ENCODE results near the gene GAGE10. TPM values are rescaled to one million over a fixed set of nuclear protein-coding genes. Genes with fewer than 3 reads are reported as not detected.

GAGE10 gene
- total RNA-seq, 1 experiment from 2014 or later = not detected

- TF ChIP-seq YY1 (IDR thresholded peaks at IDR 0.05; ENCODE audit: extremely low read depth, insufficient replicate concordance, low read depth, low read length) (no peak), SP1 (IDR thresholded peaks at IDR 0.05; ENCODE audit: low read depth) (no peak), RAD21 (IDR thresholded peaks at IDR 0.05; ENCODE audit: low read depth) (peak; percentile 36; the same call in 1 of the 2 replicates), CEBPB (IDR thresholded peaks at IDR 0.05; ENCODE audit: low read depth) (no peak), JUND (IDR thresholded peaks at IDR 0.05) (no peak), EZH2phosphoT487 (IDR thresholded peaks at IDR 0.05; ENCODE audit: borderline replicate concordance) (no peak), ZFX (IDR thresholded peaks at IDR 0.05) (no peak)
- TF ChIP-seq, protein P1, sequence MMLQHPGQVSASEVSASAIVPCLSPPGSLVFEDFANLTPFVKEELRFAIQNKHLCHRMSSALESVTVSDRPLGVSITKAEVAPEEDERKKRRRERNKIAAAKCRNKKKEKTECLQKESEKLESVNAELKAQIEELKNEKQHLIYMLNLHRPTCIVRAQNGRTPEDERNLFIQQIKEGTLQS (IDR thresholded peaks at IDR 0.05) = no peak
- TF ChIP-seq, protein P2, sequence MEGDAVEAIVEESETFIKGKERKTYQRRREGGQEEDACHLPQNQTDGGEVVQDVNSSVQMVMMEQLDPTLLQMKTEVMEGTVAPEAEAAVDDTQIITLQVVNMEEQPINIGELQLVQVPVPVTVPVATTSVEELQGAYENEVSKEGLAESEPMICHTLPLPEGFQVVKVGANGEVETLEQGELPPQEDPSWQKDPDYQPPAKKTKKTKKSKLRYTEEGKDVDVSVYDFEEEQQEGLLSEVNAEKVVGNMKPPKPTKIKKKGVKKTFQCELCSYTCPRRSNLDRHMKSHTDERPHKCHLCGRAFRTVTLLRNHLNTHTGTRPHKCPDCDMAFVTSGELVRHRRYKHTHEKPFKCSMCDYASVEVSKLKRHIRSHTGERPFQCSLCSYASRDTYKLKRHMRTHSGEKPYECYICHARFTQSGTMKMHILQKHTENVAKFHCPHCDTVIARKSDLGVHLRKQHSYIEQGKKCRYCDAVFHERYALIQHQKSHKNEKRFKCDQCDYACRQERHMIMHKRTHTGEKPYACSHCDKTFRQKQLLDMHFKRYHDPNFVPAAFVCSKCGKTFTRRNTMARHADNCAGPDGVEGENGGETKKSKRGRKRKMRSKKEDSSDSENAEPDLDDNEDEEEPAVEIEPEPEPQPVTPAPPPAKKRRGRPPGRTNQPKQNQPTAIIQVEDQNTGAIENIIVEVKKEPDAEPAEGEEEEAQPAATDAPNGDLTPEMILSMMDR (IDR thresholded peaks at IDR 0.05 in 2 of 3, conservative IDR thresholded peaks at IDR 0.05 in 1 of 3; ENCODE audit: borderline replicate concordance in 1 of 3, insufficient read depth in 1 of 3, low read depth in 2 of 3, low read length in 2 of 3) = peak; percentile 16 to 23 (median 20); a peak in 3 of 6 replicates
- no peaks in the 10 kb centered on the region for H3K36me3 ChIP-seq (ENCODE audit: control insufficient read depth in 1 of 2, insufficient read depth in 2 of 2, low read length in 2 of 2)
- ChIA-PET POLR2A (no interaction called here), CTCF (no interaction called here), RAD21 (ENCODE audit: low non-redundant PET in 1 of 2, low total read pairs in 2 of 2, uncharacterized antibody in 2 of 2, unreplicated experiment in 2 of 2) (no interaction called here)
- H4K20me1 ChIP-seq (ENCODE audit: insufficient read depth) = no peaks in the 10 kb centered on the region
- no peaks in the 10 kb centered on the region for H3K9me3 ChIP-seq (ENCODE audit: control insufficient read depth in 1 of 2, insufficient read depth in 1 of 2, low read depth in 1 of 2, low read length in 2 of 2)
- no peak overlapping the region for H3K27ac ChIP-seq (ENCODE audit: low read depth, low read length)
- BruUV-seq (replicated peaks) = no TSS peak
- H3K27me3 ChIP-seq (ENCODE audit: insufficient read depth, low read length) = no peaks in the 10 kb centered on the region
- ATAC-seq = peak; percentile 94
- no peak overlapping the region for H2AFZ ChIP-seq (ENCODE audit: low read depth, low read length, poor library complexity, severe bottlenecking)
- H3K79me2 ChIP-seq (ENCODE audit: insufficient read depth, low read length) = no peaks in the 10 kb centered on the region
- H3K4me1 ChIP-seq (ENCODE audit: control insufficient read depth in 1 of 2, insufficient read depth in 2 of 2, low read length in 2 of 2) = peaks cover 0 to 4% of the 10 kb centered on the region in 2 experiments; a peak in 1 of 4 replicates
- peak; percentile 13 for DNase-seq (ENCODE audit: low read depth, low spot score)
- peak overlapping the region; percentile 47 for H3K4me2 ChIP-seq (ENCODE audit: low read length)
- intact Hi-C loops (cut with micrococcal nuclease) = no loop called here
- H3K9ac ChIP-seq (ENCODE audit: low read length) = no peak overlapping the region
- no peaks in the 10 kb centered on the region for H3K9me2 ChIP-seq (ENCODE audit: insufficient read depth)
- no peak overlapping the region for H3K4me3 ChIP-seq (replicated peaks in 1 of 2; ENCODE audit: low read depth in 1 of 2, low read length in 2 of 2)
Measured at GRCh38 chrX:49282647-49283011, 20.8 kb upstream of the GAGE10 start.

GRCh38 chrX:49284212-49284611, 19.2 kb upstream of the GAGE10 start:
- Histone ChIP-seq H3K4me3 (replicated peaks in 1 of 2; ENCODE audit: low read depth in 1 of 2, low read length in 2 of 2) (no peak overlapping the region), H3K4me2 (ENCODE audit: low read length) (no peak overlapping the region), H3K9me2 (ENCODE audit: insufficient read depth) (no peaks in the 10 kb centered on the region), H2AFZ (ENCODE audit: low read depth, low read length, poor library complexity, severe bottlenecking) (no peak overlapping the region), H3K27ac (ENCODE audit: low read depth, low read length) (no peak overlapping the region), H3K79me2 (ENCODE audit: insufficient read depth, low read length) (no peaks in the 10 kb centered on the region), H3K36me3 (ENCODE audit: control insufficient read depth in 1 of 2, insufficient read depth in 2 of 2, low read length in 2 of 2) (no peaks in the 10 kb centered on the region), H3K9ac (ENCODE audit: low read length) (no peak overlapping the region), H3K4me1 (ENCODE audit: control insufficient read depth in 1 of 2, insufficient read depth in 2 of 2, low read length in 2 of 2) (peaks cover 0 to 4% of the 10 kb centered on the region in 2 experiments; a peak in 1 of 4 replicates), H3K9me3 (ENCODE audit: control insufficient read depth in 1 of 2, insufficient read depth in 1 of 2, low read depth in 1 of 2, low read length in 2 of 2) (no peaks in the 10 kb centered on the region), H4K20me1 (ENCODE audit: insufficient read depth) (no peaks in the 10 kb centered on the region), H3K27me3 (ENCODE audit: insufficient read depth, low read length) (no peaks in the 10 kb centered on the region)
- POLR2A ChIA-PET = no interaction called here
- RAD21 ChIA-PET (ENCODE audit: low non-redundant PET in 1 of 2, low total read pairs in 2 of 2, uncharacterized antibody in 2 of 2, unreplicated experiment in 2 of 2) = no interaction called here
- DNase-seq (ENCODE audit: low read depth, low spot score) (no peak), ATAC-seq (no peak)
- CTCF ChIA-PET = no interaction called here
- intact Hi-C loops (cut with micrococcal nuclease) = no loop called here
- no TSS peak for BruUV-seq (replicated peaks)
- TF ChIP-seq TCF7L2 (IDR thresholded peaks at IDR 0.05; ENCODE audit: borderline replicate concordance, extremely low read depth, insufficient read depth, insufficient read length) = no peak
- TF ChIP-seq, protein P3, sequence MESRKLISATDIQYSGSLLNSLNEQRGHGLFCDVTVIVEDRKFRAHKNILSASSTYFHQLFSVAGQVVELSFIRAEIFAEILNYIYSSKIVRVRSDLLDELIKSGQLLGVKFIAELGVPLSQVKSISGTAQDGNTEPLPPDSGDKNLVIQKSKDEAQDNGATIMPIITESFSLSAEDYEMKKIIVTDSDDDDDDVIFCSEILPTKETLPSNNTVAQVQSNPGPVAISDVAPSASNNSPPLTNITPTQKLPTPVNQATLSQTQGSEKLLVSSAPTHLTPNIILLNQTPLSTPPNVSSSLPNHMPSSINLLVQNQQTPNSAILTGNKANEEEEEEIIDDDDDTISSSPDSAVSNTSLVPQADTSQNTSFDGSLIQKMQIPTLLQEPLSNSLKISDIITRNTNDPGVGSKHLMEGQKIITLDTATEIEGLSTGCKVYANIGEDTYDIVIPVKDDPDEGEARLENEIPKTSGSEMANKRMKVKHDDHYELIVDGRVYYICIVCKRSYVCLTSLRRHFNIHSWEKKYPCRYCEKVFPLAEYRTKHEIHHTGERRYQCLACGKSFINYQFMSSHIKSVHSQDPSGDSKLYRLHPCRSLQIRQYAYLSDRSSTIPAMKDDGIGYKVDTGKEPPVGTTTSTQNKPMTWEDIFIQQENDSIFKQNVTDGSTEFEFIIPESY (IDR thresholded peaks at IDR 0.05; ENCODE audit: extremely low read depth, insufficient replicate concordance, low read length) = no peak
